ENCODE results near the gene COL6A3.
"Not testable (repeated sequence)": the region's sequence is repeated elsewhere in the genome, so short reads cannot be mapped to it uniquely, and the experiment has no call there.

Gene COL6A3

DNA sequence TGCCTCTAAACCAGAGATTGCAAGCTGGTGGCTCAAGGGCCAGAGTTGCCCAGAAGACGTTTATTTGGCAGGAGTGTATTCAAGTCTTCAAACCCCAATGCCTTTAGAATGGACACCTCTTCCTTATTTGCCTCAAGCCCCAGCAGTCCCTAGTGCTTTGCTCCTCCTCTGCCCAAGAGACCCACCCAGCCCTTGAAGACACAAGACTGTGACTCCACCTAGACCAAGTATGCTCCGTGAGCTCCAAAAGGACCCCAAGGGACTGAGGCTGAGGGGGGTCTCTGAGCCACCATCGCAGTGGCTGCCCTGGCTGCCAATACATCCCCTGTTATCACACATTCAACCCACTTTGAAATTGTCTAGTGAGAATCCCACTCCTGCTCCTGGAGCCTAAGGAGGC lies 99.3 kb downstream of the COL6A3 start:
- DNase-seq, result no peak

DNA sequence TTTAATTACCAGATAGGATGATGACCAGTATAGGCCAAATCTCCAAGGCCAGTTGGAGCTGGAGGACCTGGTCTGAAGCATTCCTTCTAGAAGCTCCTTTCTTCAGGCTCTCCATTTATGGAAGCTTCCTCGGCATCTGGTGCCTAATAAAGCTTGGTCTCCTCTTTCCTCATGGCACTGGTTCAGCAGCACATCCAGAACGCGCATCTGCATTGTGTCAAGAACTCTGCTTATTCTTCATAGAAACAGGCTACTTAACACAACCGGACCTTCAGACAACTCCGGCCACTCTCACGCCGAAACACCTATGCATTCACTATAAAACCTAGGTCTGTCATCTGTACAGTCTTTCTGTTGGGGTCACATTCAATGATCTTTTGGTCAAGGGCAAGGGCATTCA lies 99.8 kb downstream of the COL6A3 start:
- DNase-seq, result no peak

DNA sequence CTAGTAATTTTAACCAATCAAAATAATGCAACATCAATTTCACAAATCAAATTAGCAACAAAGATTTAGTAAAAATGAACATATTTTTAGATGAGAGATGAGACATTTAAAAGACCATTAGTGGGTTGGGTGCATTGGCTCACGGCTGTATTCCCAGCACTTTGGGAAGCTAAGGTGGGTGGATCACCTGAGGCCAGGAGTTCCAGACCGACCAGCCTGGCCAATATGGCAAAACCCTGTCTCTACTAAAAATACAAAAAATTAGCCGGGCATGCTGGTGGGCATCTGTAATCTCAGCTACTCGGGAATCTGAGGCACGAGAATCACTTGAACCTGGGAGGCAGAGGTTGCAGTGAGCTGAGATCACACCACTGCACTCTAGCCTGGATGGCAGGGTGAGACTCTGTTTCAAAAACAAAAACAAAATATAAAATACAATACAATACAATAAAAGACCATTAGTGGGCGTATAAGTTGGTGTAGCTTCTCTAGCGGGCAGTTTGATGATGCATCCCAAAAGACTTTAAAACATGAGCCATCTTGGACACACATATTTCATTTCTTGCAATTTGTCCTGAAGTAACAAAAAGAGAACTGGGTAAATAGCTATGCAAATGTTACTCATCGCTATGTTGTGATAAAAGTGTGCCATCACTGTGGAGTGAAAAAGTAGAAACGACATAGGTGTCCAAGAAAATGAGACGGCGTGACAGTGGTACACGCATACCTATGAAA lies 101.8 kb downstream of the COL6A3 start:
- DNase-seq, result no peak

- DNase-seq, result no peak
These were observed 103.3 kb downstream of the COL6A3 start for GRCh38 chr2:237310515-237311114.

- no peak for DNase-seq
These were observed 104.5 kb downstream of the COL6A3 start for GRCh38 chr2:237309416-237309815.

DNA sequence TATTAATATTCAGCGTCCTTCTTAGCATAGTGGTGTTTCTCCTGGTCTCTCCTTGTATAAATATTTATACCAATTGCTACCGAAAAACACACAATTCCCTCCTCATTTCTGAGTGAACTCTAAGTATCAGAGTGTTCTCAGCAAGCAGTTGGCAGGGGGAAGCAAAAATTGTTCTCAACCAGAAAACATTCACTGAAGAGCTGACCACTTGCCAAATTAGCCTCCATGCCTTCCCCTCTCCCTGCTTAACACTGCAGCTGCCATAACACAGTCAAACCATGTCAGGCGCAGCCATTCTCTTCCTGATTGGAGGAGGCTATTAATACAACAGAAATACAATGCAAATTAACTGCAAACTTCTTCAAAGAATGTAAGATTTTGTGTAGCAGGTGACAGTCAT lies 105.0 kb downstream of the COL6A3 start:
- no peak for DNase-seq

- no peak for DNase-seq
These were observed 106.5 kb downstream of the COL6A3 start for GRCh38 chr2:237307474-237307873.

GRCh38 chr2:237306787-237307170 lies 107.2 kb downstream of the COL6A3 start:
- DNase-seq, result no peak

GRCh38 chr2:237306083-237306786 lies 107.7 kb downstream of the COL6A3 start:
- DNase-seq, result no peak

DNA sequence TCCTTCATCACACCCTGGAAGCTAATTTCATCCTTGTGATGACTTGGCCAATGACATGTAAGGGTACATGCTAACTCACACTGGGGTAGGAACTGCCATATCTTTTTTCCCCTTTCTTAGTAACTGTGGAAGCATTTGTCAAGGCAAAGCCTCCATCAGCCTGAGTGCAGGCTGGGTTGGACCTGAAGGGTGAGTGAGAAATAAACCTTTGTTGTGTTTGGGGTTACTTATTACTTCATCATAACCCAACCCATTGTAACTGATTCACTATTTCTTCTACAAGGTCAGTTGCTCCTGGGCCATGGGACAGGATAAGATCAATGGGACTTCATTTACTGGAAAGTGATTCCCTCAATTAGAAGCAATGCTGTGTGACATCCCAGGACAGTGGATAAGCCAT lies 108.4 kb downstream of the COL6A3 start:
- no peak for DNase-seq

- DNase-seq, result no peak
These were observed 109.0 kb downstream of the COL6A3 start for GRCh38 chr2:237304763-237305514.

GRCh38 chr2:237303244-237303643 lies 110.7 kb downstream of the COL6A3 start:
- DNase-seq, result not testable (repeated sequence)

DNA sequence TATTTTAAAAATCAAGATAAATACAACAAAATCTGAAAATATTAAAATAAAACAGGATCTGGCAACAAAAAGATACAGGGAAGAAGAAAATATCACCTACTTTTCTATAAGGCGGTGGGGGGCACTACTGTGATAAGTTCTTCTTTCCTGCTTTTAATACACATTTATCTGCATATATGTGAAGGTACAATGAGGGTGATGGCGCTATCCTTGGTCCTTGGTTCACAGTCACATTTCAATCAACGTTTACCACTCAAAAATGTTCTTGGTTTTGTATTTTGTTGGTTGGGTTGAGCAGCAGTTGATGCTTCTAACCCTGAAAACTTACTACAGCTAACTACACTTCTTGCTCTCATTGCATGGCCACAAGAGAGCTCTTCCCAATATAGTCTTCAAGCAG lies 112.4 kb downstream of the COL6A3 start:
- DNase-seq, result no peak

- no peak for DNase-seq
These were observed 113.2 kb downstream of the COL6A3 start for GRCh38 chr2:237300739-237301138.

DNA sequence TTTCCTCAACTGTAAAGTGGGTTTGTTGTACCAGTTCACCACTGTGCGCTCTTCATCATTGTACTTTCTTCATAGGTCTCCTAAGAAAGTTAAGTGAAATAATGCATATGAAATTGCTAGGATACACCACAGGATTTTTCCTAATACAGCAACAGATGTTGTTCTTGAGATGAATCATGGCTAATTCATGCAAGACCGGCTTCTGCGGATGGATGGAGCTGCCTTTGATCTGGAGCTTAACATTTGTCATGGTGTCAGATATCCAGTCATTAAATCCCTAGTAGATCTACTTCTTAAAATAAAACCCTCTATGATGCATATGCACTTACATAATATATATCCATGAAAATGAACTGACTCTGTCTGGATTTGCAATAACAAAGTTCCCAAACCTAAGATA lies 114.1 kb downstream of the COL6A3 start:
- no peak for DNase-seq

DNA sequence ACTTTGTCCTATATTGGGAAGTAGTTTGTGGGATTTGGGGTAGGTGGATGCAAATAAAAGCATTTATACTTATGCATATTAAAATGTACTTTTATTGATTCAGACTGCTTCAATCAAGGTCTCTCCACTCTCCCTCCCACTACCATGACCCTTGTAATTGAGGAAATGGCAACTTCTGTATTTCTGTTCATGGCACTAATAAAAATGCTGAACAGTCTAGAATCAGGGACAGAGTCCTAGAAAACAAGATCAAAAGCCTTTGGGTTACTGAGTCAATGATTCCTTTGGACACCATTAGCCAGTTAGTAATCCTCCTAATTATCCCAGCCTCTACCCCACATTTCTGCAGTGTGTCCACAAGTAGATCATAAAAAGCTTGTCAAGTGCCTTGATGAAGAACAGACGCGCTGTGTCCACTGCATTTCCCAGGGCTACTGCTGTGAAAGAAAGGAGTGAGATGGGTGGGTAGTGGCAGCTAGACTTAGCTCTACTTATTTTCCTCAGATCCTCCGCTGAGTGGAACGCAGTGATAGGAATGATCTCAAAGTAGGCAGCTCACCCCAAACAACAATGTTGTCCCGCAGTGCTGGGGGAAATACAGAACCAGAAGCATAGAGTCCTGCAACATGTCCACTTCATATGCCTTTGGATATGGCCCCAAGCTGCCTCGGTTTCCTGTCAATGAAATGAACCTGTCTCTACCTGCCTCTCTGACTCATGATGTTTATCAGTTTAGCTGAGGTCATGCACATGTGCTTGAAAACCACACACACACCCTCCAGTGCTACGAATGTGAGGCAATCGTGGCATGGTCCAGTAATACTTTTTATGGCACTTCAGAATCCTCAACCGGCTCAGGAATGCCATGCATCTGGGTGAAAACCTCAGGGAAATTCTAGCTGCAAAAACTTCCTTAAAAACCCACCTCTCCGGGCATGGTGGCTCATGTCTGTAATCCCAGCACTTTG lies 115.5 kb downstream of the COL6A3 start:
- DNase-seq, result no peak

GRCh38 chr2:237297421-237298150 lies 116.4 kb downstream of the COL6A3 start:
- no peak for DNase-seq

- DNase-seq, result no peak
These were observed 117.2 kb downstream of the COL6A3 start for GRCh38 chr2:237296756-237297155.

DNA sequence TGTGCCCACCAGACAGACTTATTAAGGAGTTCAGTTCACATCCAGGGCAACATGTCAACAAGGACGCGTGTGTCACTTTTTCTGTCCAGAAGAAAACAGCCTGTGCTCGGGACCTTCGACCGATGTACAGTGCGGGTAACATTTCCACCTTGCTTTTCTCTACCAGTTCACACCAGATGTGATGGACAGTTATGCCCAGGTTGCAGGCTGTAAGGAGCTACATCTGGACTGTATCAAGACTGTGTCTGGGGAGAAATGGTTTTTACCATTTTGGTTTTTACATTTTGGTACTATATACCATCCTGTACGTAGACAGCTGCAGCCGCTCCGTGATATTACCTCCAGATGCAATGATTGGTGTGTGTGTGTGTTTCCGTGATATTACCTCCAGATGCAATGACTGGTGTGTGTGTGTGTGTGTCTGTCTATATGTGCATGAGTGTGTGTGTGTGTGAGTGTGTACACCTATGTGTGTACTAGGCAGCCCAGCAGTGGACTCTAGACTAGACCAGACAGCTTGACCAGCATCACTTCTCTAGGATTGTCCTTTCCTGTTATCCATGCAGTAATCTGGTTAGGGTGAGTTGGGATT lies 118.0 kb downstream of the COL6A3 start:
- DNase-seq, result no peak

GRCh38 chr2:237294460-237294859 lies 119.5 kb downstream of the COL6A3 start:
- no peak for DNase-seq

GRCh38 chr2:237293978-237294377 lies 120.0 kb downstream of the COL6A3 start:
- no peak for DNase-seq

All from NCI-H1092 treated with DMSO at 0.1 percent for 48 hours (cell line).